Measurements from ENCODE around the gene ERCC6L2. TPM values are rescaled to one million over a fixed set of nuclear protein-coding genes. Genes with fewer than 3 reads are reported as not detected.

ERCC6L2 gene
- total and polyA plus RNA-seq, 2 donors (not counting 1 experiment from before 2014, with no cell fraction given) = 10.1 to 52.0 TPM

DNA sequence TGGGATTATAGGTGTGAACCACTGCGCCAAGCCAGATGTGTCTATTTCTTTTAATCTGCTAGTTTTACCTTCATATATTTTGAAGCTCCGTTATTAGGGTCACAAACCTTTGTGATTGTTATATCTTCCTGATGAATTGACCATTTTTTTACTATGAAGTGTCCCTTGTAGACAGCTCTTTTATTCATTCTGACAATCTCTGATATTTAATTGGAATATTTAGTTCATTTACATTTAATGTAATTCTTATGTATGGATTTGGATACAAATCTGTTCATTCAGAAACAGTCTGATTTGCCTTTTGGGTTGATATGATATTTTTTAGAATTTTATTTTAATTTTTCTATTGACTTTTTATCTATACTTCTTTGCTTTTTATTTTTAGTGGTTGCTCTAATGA is 17.2 kb downstream of the ERCC6L2 start:
- Histone ChIP-seq H3K9ac (ENCODE audit: low read length) (no peak overlapping the region), H3K4me1 (ENCODE audit: control insufficient read depth in 2 of 2, insufficient read depth in 2 of 2, low read length in 2 of 2) (peaks cover 0 to 4% of the 10 kb centered on the region in 2 donors), H4K20me1 (ENCODE audit: control insufficient read depth, insufficient read depth, low read length, poor library complexity, severe bottlenecking) (no peaks in the 10 kb centered on the region), H3K79me2 (ENCODE audit: control insufficient read depth, insufficient read depth, low read length) (peaks cover 28% of the 10 kb centered on the region), H3K27me3 (replicated peaks in 1 of 4; ENCODE audit: control extremely low read depth in 1 of 4, control insufficient read depth in 3 of 4, insufficient read depth in 4 of 4, low read length in 3 of 4) (no peaks in the 10 kb centered on the region), H3K4me2 (replicated peaks; ENCODE audit: low read depth, low read length, poor library complexity, severe bottlenecking) (no peak overlapping the region), H3K9me3 (ENCODE audit: control extremely low read depth in 1 of 3, control insufficient read depth in 2 of 3, insufficient read depth in 1 of 3, low read length in 2 of 3) (peaks cover 0 to 6% (median 4%) of the 10 kb centered on the region in 3 donors), H2AFZ (ENCODE audit: insufficient read depth, low read depth, low read length, poor library complexity, severe bottlenecking) (no peak overlapping the region), H3K4me3 (ENCODE audit: control extremely low read depth in 1 of 5, extremely low read depth in 1 of 5, insufficient read depth in 1 of 5, low read depth in 2 of 5, low read length in 4 of 5) (no peak overlapping the region), H3K27ac (ENCODE audit: low read length in 2 of 2) (no peak overlapping the region), H3K36me3 (replicated peaks in 1 of 2; ENCODE audit: control extremely low read depth in 1 of 2, control insufficient read depth in 1 of 2, extremely low read depth in 1 of 2, insufficient read depth in 2 of 2, low read length in 1 of 2) (no peaks in the 10 kb centered on the region)
- WGBS (ENCODE audit: insufficient coverage) = no CpG with 5 or more reads among the region's 2 CpGs
- CTCF ChIA-PET = no interaction called here
- POLR2A ChIA-PET = no interaction called here
- Mint-ChIP-seq H3K27ac (no peak overlapping the region), H3K27me3 (no peaks in the 10 kb centered on the region), H3K9me3 (ENCODE audit: insufficient read depth) (peaks cover 2% of the 10 kb centered on the region), H3K4me1 (peaks cover 12% of the 10 kb centered on the region), H3K4me3 (no peak overlapping the region)
- ATAC-seq (ENCODE audit: low read depth) (no peak), DNase-seq (no peak)
- TF ChIP-seq EZH2 (IDR thresholded peaks at IDR 0.05; ENCODE audit: borderline replicate concordance, insufficient read depth, low read depth, low read length, poor library complexity, severe bottlenecking) (no peak), CTCF (IDR thresholded peaks at IDR 0.05) (no peak)
- intact Hi-C loops (cut with micrococcal nuclease) = no loop called here

DNA sequence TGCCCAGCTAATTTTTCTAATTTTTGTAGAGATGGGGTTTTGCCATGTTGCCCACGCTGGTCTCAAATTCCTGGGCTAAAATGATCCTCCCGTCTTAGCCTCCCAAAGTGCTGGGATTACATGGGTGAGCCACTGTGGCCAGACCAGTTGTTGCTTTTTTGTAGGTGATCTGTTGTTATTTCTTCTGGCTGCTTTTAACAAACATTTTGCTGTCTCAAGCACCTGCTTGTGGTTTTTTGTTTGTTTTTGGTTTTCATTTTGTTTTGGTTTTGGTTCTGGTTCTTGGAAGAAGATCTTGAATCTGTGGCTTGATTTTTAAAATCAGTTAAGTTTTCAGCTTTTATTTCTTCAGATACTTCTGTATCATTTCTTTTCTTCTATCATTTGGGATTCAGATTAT is 21.1 kb downstream of the ERCC6L2 start:
- Mint-ChIP-seq H3K27ac (no peak overlapping the region), H3K4me1 (peaks cover 6% of the 10 kb centered on the region), H3K27me3 (no peaks in the 10 kb centered on the region), H3K9me3 (ENCODE audit: insufficient read depth) (peaks cover 2% of the 10 kb centered on the region), H3K4me3 (no peak overlapping the region)
- ChIA-PET CTCF (no interaction called here), POLR2A (no interaction called here)
- H3K9me3 ChIP-seq (ENCODE audit: control extremely low read depth in 1 of 3, control insufficient read depth in 2 of 3, insufficient read depth in 1 of 3, low read length in 2 of 3) = peaks cover 0 to 6% (median 4%) of the 10 kb centered on the region in 3 donors
- DNase-seq (no peak), ATAC-seq (ENCODE audit: low read depth) (no peak)
- no peak overlapping the region for H2AFZ ChIP-seq (ENCODE audit: insufficient read depth, low read depth, low read length, poor library complexity, severe bottlenecking)
- H3K9ac ChIP-seq (ENCODE audit: low read length) = no peak overlapping the region
- intact Hi-C loops (cut with micrococcal nuclease) = no loop called here
- WGBS (ENCODE audit: insufficient coverage) = 100% methylated on average over 2 of the region's 2 CpGs
- H3K79me2 ChIP-seq (ENCODE audit: control insufficient read depth, insufficient read depth, low read length) = peaks cover 12% of the 10 kb centered on the region
- H3K4me3 ChIP-seq (ENCODE audit: control extremely low read depth in 1 of 5, extremely low read depth in 1 of 5, insufficient read depth in 1 of 5, low read depth in 2 of 5, low read length in 4 of 5) = no peak overlapping the region
- TF ChIP-seq CTCF (IDR thresholded peaks at IDR 0.05) (no peak), EZH2 (IDR thresholded peaks at IDR 0.05; ENCODE audit: borderline replicate concordance, insufficient read depth, low read depth, low read length, poor library complexity, severe bottlenecking) (no peak)
- H3K4me2 ChIP-seq (replicated peaks; ENCODE audit: low read depth, low read length, poor library complexity, severe bottlenecking) = no peak overlapping the region
- no peaks in the 10 kb centered on the region for H3K4me1 ChIP-seq (ENCODE audit: control insufficient read depth in 2 of 2, insufficient read depth in 2 of 2, low read length in 2 of 2)
- no peaks in the 10 kb centered on the region for H3K27me3 ChIP-seq (replicated peaks in 1 of 4; ENCODE audit: control extremely low read depth in 1 of 4, control insufficient read depth in 3 of 4, insufficient read depth in 4 of 4, low read length in 3 of 4)
- no peak overlapping the region for H3K27ac ChIP-seq (ENCODE audit: low read length in 2 of 2)
- no peaks in the 10 kb centered on the region for H3K36me3 ChIP-seq (replicated peaks in 1 of 2; ENCODE audit: control extremely low read depth in 1 of 2, control insufficient read depth in 1 of 2, extremely low read depth in 1 of 2, insufficient read depth in 2 of 2, low read length in 1 of 2)
- H4K20me1 ChIP-seq (ENCODE audit: control insufficient read depth, insufficient read depth, low read length, poor library complexity, severe bottlenecking) = no peaks in the 10 kb centered on the region

All from B cell (primary cell).